H1 (cell line): Measurements from ENCODE around the gene DLL1.

Source experiments
- CHD2 ChIP-seq: IDR thresholded peaks from 2 replicates; pipeline ENCODE4 v1.6.1; 2012; ENCODE audit warnings: low read length, improper control_type of control experiment
- CTCF ChIP-seq, 3 experiments: IDR thresholded peaks; 1 replicate in 2 of 3; 2 replicates in 1 of 3; pipeline versions ENCODE4 v1.5.1 to v1.6.1; 2011; ENCODE audit warnings: low read length in 3 of 3, mild to moderate bottlenecking in 3 of 3, inconsistent platforms in 2 of 3, low read depth in 1 of 3, moderate library complexity in 1 of 3; ENCODE audit not compliant: insufficient read depth in 1 of 3; ENCODE audit errors: control extremely low read depth in 1 of 3
- EGR1 ChIP-seq: IDR thresholded peaks from 2 replicates; pipeline ENCODE4 v1.6.1; 2011; ENCODE audit warnings: low read depth, low read length, borderline replicate concordance
- EP300 ChIP-seq, 2 experiments: IDR thresholded peaks; 1 replicate in 1 of 2; 2 replicates in 1 of 2; pipeline ENCODE4 v1.6.1; 2011 to 2012; ENCODE audit warnings: low read depth in 2 of 2, low read length in 2 of 2, mild to moderate bottlenecking in 2 of 2, borderline replicate concordance in 1 of 2, inconsistent platforms in 1 of 2, moderate library complexity in 1 of 2
- JUN ChIP-seq: IDR thresholded peaks from 2 replicates; pipeline ENCODE4 v1.6.1; 2011; ENCODE audit warnings: low read depth, mild to moderate bottlenecking, improper control_type of control experiment, low read length
- KDM1A ChIP-seq: fragments of 200-600, 300-600 bp; sonication (generic); IDR thresholded peaks from 2 replicates; pipeline ENCODE4 v1.7.1; 2016; ENCODE audit warnings: mild to moderate bottlenecking, low read length, borderline replicate concordance
- MAX ChIP-seq: IDR thresholded peaks from 2 replicates; pipeline ENCODE4 v1.6.1; 2012; ENCODE audit warnings: inconsistent platforms
- PHF8 ChIP-seq: fragments of 200-600 bp; sonication (generic); conservative IDR thresholded peaks from 2 replicates; pipeline ENCODE4 v1.7.1; 2012; ENCODE audit warnings: low read depth, mild to moderate bottlenecking, inconsistent platforms, low read length, moderate library complexity
- POLR2A ChIP-seq, 2 experiments: IDR thresholded peaks; 1 replicate in 1 of 2; 2 replicates in 1 of 2; pipeline ENCODE4 v1.6.1; 2011; ENCODE audit warnings: low read depth in 2 of 2, low read length in 2 of 2, mild to moderate bottlenecking in 2 of 2; ENCODE audit errors: control extremely low read depth in 1 of 2
- POLR2AphosphoS5 ChIP-seq: IDR thresholded peaks from 2 replicates; pipeline ENCODE4 v1.6.1; 2011; ENCODE audit warnings: low read depth, low read length
- RAD21 ChIP-seq, 2 experiments: IDR thresholded peaks in 1 of 2; conservative IDR thresholded peaks in 1 of 2; 2 replicates each; pipeline ENCODE4 v1.6.1; 2011; ENCODE audit warnings: low read depth in 2 of 2, low read length in 2 of 2, improper control_type of control experiment in 1 of 2, inconsistent platforms in 1 of 2, mild to moderate bottlenecking in 1 of 2, moderate library complexity in 1 of 2
- RNF2 ChIP-seq: fragments of 200-900, 300-1000 bp; sonication (generic); IDR thresholded peaks from 2 replicates; pipeline ENCODE4 v1.7.1; 2016; ENCODE audit warnings: borderline replicate concordance, low read depth, mild to moderate bottlenecking, antibody characterized with exemption, low read length; ENCODE audit not compliant: poor library complexity, severe bottlenecking; ENCODE audit errors: missing control alignments
- TAF7 ChIP-seq: optimal IDR thresholded peaks from 2 replicates; pipeline ENCODE3; 2011; ENCODE audit warnings: low read depth, mild to moderate bottlenecking, inconsistent platforms, low read length, moderate library complexity, borderline replicate concordance
- TBP ChIP-seq: IDR thresholded peaks from 2 replicates; pipeline ENCODE4 v1.6.1; 2011; ENCODE audit warnings: low read depth, low read length, improper control_type of control experiment

- no peak for TF ChIP-seq EP300 (IDR thresholded peaks at IDR 0.05; ENCODE audit: borderline replicate concordance in 1 of 2, low read depth in 2 of 2, low read length in 2 of 2)
- no peak for TF ChIP-seq TBP
- TF ChIP-seq TAF7 = no peak
- no peak for TF ChIP-seq KDM1A
- TF ChIP-seq CTCF (IDR thresholded peaks at IDR 0.05; ENCODE audit: control extremely low read depth in 1 of 3, insufficient read depth in 1 of 3, low read depth in 1 of 3, low read length in 3 of 3) = no peak
- TF ChIP-seq POLR2A (IDR thresholded peaks at IDR 0.05; ENCODE audit: control extremely low read depth in 1 of 2, low read depth in 2 of 2, low read length in 2 of 2) = no peak
- no peak for TF ChIP-seq JUN
- TF ChIP-seq RAD21 (IDR thresholded peaks at IDR 0.05 in 1 of 2, conservative IDR thresholded peaks at IDR 0.05 in 1 of 2; ENCODE audit: low read depth in 2 of 2, low read length in 2 of 2) = no peak
- no peak for TF ChIP-seq CHD2
- no peak for TF ChIP-seq POLR2AphosphoS5
- no peak for TF ChIP-seq MAX
- no peak for TF ChIP-seq PHF8
- TF ChIP-seq RNF2 = no peak
- TF ChIP-seq EGR1 = no peak
Observed at GRCh38 chr6:170279426-170279825, 11.5 kb downstream of the DLL1 start.
